Uterus (tissue), 2 donors: ENCODE data around the gene TRIP11.

Source experiments
- CTCF ChIP-seq, 4 experiments: fragments of 200-600 bp in 2 of 4; fragments of 450-650 bp in 2 of 4; sonication (generic) in 2 of 4; IDR thresholded peaks; one replicate each; pipeline ENCODE4 v1.5.1; 2016 to 2019; ENCODE audit warnings: antibody characterized with exemption in 4 of 4, mild to moderate bottlenecking in 2 of 4, moderate library complexity in 1 of 4
- POLR2A ChIP-seq, 2 donors: fragments of 450-650 bp; IDR thresholded peaks; one replicate each; pipeline ENCODE4 v1.6.1; 2016; ENCODE audit warnings: antibody characterized with exemption in 2 of 2, mild to moderate bottlenecking in 1 of 2, moderate library complexity in 1 of 2

DNA sequence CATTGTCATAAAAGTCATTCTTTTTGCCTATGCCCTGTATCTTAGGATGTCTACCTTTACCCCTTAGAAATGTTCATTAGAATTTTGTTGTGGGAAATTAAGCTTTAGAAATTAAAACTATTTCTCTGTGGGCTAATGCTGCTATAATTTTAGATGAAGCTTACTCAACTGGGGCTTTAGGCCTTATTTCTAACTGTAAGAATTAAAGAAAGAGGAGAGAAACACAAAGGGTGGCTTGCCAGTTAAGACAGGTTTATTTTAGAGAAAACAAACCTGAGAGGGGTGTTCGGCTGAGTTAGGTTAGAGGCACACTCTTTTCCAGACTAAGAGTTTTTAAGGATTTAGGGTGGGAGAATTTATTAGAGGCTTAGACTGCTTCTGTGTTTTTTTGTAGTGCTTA, 6.4 kb downstream of the TRIP11 start:
- no peak for TF ChIP-seq CTCF (IDR thresholded peaks at IDR 0.05)
- TF ChIP-seq POLR2A (IDR thresholded peaks at IDR 0.05), result no peak
